ENCODE data around the gene NPLOC4.

Gene NPLOC4

DNA sequence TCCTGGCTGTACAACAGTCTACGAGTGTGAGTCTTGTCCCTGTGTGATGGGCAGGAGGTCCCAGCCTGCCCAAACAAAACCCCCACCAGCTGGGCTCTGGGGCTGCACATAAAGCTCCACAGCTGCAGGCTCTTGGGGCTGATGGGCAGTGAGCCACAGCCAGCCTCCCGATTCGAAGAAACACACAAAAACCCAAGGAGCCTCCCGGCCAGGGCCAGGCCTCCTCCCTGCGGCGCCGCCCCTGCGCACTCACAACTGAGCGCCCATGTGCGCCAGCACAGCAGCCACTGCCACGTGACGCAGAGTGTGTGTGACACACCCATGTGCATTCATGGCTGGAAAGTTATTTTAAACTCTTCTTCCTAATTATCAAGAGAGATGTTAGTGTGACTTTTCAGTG, 54.2 kb downstream of the NPLOC4 start:
- no peak for DNase-seq

- no peak for DNase-seq
Measured at GRCh38 chr17:81582341-81582740, 54.6 kb downstream of the NPLOC4 start.

DNA sequence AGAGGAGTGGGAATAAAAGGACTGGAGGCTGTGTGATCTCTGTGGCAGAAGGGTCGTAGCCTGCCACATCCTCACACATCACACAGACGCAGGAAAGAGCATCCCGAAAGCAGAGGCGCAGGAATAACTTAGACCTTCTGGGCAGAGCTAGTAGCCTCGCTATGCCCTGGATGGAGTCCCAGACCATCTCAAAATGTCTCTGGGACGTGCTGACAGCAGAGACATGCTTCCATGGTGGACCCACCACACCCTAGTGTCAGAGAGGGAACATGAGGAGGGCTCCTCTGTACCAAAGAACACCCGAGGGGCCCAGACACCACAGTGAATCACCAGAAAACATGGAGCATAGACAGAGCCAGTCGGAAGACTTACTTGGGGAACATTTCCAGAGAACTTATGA, 55.2 kb downstream of the NPLOC4 start:
- DNase-seq, result no peak

GRCh38 chr17:81580481-81580880, 56.4 kb downstream of the NPLOC4 start:
- no peak for DNase-seq

GRCh38 chr17:81579821-81580321, 57.0 kb downstream of the NPLOC4 start:
- DNase-seq, result no peak

DNA sequence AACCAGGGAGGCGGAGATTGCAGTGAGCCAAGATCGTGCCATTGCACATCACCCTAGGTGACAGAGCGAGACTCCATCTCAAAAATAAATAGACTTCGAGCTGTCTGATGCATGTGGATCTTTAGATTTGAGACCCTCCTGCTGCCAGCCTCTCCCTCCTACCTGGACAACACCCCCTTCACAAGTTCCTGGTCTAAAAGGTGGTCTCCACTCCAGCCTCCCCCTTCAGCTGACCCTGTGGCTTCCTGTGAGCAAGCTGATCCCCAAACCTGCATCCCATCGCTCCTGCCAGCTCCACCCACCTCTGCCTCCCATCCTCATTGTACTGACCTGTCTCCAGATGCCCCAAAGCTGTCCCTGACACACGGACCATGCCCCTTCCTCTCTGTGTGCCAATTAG, 57.6 kb downstream of the NPLOC4 start:
- DNase-seq, result no peak

DNA sequence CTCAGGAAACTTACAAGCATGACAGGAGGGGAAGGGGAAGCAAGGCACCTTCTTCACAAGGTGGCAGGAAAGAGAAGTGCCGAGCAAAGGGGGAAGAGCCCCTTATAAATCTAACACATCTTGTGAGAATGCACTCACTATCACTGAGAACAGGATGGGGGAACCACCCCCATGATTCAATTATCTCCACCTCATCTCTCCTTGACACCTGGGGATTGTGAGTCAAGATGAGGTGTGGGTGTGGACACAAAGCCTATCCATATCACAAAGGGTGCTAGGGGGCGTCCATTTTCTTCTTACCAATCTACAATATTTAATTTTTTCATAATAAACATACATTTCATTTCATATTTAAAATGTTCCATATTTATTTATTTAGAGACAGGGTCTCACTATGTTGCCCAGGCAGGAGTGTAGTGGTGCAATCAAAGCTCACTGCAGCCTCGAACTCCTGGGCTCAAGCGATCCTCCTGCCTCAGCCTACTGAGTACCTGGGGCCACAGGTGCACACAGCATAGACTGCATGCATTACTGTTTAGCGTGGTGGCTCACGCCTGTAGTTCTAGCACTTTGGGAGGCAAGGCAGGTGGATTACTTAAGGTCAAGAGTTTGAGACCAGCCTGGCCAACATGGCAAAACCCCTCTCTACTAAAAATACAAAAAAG, 58.2 kb downstream of the NPLOC4 start:
- no peak for DNase-seq

- DNase-seq, result no peak
Measured at GRCh38 chr17:81578038-81578441, 58.9 kb downstream of the NPLOC4 start.

DNA sequence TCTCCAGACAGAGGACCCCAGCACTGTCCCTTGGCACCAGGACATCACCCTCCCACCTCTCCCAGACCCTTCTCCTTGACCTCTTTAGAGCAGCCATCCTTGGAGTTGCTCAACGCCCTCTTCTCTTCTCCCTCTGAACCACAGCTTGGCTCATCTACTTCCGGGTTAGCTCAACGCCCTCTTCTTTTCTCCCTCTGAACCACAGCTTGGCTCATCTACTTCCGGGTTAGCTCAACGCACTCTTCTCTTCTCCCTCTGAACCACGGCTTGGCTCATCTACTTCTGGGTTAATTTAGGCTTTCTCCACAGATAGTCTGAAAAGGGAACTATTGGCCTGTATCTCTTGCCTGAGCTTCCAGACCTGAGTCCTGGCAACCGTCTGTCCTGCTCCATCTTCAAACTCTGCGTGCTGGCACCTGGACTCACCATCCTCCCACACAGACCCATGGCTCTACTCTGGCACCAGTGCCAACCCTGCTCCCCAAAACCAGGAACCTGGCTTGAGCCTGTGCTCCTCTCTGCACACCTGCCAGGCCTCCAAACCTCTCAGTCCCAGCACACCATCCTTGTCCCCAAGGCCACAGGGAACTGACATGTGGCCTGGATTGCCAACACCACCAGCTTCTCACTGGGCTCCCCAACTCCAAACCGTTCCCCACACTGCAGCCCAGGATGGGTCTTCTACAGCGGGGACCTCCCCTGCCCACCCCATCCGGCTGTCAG, 59.5 kb downstream of the NPLOC4 start:
- peak; percentile 49 for DNase-seq

DNA sequence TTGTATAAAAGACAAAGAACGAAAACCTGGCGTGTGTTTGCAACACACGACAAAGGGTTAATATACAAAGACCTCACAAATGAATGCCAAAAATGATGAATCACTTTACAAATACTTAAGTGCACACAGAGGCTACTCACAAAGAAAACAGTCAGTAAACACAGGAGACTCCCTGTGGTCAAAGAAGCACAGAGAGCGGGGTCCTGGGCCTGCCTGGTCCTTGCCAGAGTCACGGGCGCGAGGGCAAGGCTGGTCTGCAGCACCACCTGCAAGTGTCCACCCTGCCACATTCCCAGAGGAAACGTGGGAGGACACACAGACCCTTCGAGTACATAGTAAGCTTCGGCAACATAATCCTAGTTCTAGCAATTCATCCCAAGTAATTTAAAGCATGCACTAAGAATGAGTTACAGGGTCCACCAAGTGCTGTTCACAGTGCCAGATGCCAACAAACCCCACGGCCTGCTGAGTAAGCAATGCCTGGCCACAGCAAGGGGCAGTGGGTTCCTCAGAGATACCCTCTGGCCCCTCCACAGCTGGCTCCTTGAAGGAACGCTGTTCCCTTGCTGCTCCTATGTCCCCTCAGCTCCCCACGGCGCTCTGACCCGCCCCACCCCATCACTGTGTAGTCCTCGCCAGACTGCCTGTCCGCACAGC, 60.2 kb downstream of the NPLOC4 start:
- DNase-seq, result no peak

DNA sequence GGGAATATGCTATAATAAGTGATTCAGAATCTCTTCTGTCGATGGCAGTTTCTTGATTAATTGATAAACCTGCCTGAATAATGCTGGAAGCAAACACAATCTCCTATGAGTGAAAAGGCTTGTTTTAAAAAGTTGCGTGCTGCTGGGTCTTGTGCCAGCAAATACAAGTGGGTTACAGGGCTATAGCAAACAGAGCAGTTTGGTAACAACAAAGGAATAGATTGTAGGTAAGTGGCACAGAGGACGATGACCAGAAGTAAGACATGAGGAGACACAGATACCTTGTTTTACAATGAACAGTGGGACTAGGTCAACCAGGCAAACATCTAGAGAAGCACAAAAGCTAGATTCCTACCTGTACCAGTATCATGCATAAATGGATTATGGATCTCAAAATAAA, 61.1 kb downstream of the NPLOC4 start:
- no peak for DNase-seq

GRCh38 chr17:81574643-81574956, 62.3 kb downstream of the NPLOC4 start:
- DNase-seq, result no peak

GRCh38 chr17:81573794-81574642, 62.9 kb downstream of the NPLOC4 start:
- no peak for DNase-seq

DNA sequence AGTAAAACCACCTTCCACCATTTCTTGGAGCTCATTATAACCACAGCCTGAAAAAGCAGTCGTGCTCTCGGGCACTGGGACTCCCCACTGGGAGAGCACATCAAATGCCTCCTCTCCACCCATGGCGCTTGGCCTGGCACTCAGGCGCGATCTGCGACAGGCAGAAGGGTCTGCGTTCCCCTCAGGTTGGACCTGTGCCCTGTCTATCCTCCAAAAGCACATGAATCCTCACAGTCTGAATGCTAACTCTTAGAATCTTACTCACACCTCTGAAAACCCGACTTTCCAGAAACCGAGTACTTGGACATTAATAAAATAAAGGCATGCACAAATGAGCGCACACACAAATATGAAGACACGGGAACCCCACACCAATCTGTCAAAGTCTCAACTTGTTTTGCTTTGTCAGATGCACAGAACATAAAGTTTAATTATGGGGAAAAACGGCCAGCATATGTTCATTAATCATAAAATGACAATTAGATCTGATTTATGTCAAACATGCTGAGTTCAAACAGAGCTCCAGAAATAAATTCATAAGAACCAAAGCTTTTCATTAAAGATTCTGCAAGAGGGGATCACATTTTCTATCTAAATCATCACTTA, 64.2 kb downstream of the NPLOC4 start:
- DNase-seq, result no peak

DNA sequence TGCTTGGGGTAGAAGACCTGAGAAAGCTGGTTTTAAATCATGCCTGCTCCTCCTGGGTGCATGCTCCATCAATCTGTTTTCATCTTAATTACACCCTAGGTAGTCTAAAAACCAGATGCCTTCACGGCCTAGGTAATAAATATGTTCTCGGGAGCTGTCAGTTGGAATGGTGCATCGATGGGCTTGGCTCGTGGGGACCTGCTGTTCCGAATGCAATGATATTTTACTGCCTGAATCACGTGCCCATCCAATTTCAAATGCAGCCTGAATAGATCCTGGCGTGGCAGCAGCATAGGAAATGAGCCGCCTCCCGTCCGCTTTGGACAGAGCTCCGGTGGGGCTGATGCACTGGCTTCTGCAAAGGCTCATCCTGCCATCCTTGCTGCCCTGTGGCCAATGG, 65.9 kb downstream of the NPLOC4 start:
- no peak for DNase-seq

GRCh38 chr17:81569986-81570514, 66.9 kb downstream of the NPLOC4 start:
- DNase-seq, result no peak

- DNase-seq, result no peak
Measured at GRCh38 chr17:81568416-81568815, 68.5 kb downstream of the NPLOC4 start.

DNA sequence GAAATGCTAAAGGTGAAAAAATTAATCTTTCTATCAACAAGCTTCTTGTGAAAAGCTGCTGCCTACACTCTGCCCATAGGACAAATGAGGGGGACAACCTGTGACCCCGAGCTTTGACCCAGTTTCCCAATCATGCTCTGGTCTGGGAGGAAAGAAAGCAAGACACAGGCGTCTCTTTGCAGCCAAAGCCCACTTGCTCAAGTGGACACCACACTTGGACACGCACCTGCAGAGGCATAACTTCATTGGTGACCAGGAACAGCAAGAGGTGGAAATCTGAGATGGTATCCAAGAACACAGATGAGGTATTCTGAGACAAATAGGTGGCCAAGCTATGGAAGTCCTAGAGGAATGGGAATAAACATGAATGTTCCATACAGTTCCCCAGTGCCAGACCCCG, 69.7 kb downstream of the NPLOC4 start:
- no peak for DNase-seq

- no peak for DNase-seq
Measured at GRCh38 chr17:81566461-81567126, 70.3 kb downstream of the NPLOC4 start.

DNA sequence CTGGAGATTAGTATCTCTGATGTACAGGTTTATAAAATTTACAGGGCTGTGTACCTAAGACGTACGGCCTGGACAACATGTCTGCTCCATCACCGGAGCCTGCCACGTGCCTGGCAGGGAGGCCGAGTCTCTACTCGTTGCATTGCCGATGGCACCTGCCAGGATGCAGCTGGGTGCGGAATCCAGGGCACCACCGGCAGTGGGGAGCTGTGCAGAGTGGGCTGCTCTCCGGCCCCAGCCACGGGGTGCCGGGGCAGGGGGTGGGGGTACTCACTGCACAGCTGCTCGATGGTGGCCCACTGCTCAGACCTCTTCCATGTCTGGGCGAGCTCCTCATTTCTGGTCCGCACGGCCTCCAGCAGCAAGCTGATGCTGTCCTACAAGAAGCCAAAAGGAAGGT, 71.7 kb downstream of the NPLOC4 start:
- no peak for DNase-seq

GRCh38 chr17:81564778-81565177, 72.1 kb downstream of the NPLOC4 start:
- DNase-seq, result no peak

All from CD4-positive, alpha-beta T cell treated with Interleukin-15 for 1 hour (primary cell).